ENCODE measurements around the gene PCGF1. TPM values are rescaled to one million over a fixed set of nuclear protein-coding genes. Genes with fewer than 3 reads are reported as not detected.
"Not testable (repeated sequence)": the region's sequence is repeated elsewhere in the genome, so short reads cannot be mapped to it uniquely, and the experiment has no call there.

PCGF1 gene
- total and polyA plus RNA-seq, 2 of the 13 experiments (the other 11 are each of a cell fraction or from before 2014, with no cell fraction given): 20.4 to 22.6 TPM

DNA sequence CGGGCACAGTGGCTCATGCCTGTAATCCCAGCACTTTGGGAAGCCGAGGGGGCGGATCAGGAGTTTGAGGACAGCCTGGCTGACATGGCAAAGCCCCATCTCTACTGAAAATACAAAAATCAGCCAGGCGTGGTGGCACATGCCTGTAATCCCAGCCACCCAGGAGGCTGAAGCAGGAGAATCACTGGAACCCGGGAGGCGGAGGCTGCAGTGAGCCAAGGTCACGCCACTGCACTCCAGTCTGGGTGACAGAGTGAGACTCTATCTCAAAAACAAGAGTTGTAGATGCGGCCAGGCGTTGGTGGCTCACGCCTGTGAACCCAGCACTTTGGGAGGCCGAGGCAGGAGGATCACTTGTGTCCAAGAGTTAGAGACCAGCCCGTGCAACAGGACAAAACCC lies 36.8 kb downstream of the PCGF1 start:
- Histone ChIP-seq H3K4me1 (ENCODE audit: insufficient read depth, low read length) (peaks cover 53% of the 10 kb centered on the region), H3K9ac (ENCODE audit: insufficient read depth, low read depth, low read length) (0 out of 2 replicates have a peak overlapping the region, but pooled peaks have one; percentile 18), H3K4me3 (replicated peaks in 1 of 3; ENCODE audit: insufficient read depth in 1 of 3, low read depth in 2 of 3, low read length in 3 of 3) (peak overlapping the region in 1 of 3 experiments; percentile 91; a peak in 1 of 6 replicates), H3K36me3 (replicated peaks in 1 of 2; ENCODE audit: control insufficient read depth in 1 of 2, insufficient read depth in 2 of 2, low read length in 2 of 2) (peaks cover 7 to 15% of the 10 kb centered on the region in 2 experiments)
- DNase-seq (ENCODE audit: low spot score); H3K79me2 ChIP-seq (ENCODE audit: insufficient read depth, low read length); intact Hi-C loops (cut with micrococcal nuclease; ENCODE audit: unreplicated experiment); H2AFZ ChIP-seq (ENCODE audit: low read length); H3K4me2 ChIP-seq (ENCODE audit: low read depth, low read length); FAIRE-seq; H3K27me3 ChIP-seq (ENCODE audit: control insufficient read depth in 1 of 2, insufficient read depth in 2 of 2, low read length in 2 of 2); CTCF ChIA-PET (ENCODE audit: low intra/inter-chr PET ratio, low total read pairs); ATAC-seq; in situ Hi-C loops (cut with HindIII; ENCODE audit: extremely low pct_ligation_motif_present, low pct_unique_long_range_greater_than_20kb); H4K20me1 ChIP-seq (ENCODE audit: insufficient read depth, low read length); H3K27ac ChIP-seq (ENCODE audit: extremely low read length, insufficient read depth, low read length); H3K9me3 ChIP-seq (ENCODE audit: low read length); BruUV-seq (replicated peaks): not testable (repeated sequence)
- 0 out of 2 replicates have a peak, but pooled peaks have one; percentile 14 for TF ChIP-seq ZNF850 (CRISPR knock-in tag; conservative IDR thresholded peaks at IDR 0.05)
- peak; percentile 52 for TF ChIP-seq AGO2 (optimal IDR thresholded peaks at IDR 0.05; ENCODE audit: low read depth, low read length)
- 0 out of 2 replicates have a peak, but pooled peaks have one; percentile 20 for TF ChIP-seq NFKB2 (CRISPR knock-in tag; IDR thresholded peaks at IDR 0.05; ENCODE audit: borderline replicate concordance)
- TF ChIP-seq, protein P1, sequence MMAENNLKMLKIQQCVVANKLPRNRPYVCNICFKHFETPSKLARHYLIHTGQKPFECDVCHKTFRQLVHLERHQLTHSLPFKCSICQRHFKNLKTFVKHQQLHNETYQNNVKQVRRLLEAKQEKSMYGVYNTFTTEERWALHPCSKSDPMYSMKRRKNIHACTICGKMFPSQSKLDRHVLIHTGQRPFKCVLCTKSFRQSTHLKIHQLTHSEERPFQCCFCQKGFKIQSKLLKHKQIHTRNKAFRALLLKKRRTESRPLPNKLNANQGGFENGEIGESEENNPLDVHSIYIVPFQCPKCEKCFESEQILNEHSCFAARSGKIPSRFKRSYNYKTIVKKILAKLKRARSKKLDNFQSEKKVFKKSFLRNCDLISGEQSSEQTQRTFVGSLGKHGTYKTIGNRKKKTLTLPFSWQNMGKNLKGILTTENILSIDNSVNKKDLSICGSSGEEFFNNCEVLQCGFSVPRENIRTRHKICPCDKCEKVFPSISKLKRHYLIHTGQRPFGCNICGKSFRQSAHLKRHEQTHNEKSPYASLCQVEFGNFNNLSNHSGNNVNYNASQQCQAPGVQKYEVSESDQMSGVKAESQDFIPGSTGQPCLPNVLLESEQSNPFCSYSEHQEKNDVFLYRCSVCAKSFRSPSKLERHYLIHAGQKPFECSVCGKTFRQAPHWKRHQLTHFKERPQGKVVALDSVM (CRISPR knock-in tag; IDR thresholded peaks at IDR 0.05): peak; percentile 97
- TF ChIP-seq, protein P2, sequence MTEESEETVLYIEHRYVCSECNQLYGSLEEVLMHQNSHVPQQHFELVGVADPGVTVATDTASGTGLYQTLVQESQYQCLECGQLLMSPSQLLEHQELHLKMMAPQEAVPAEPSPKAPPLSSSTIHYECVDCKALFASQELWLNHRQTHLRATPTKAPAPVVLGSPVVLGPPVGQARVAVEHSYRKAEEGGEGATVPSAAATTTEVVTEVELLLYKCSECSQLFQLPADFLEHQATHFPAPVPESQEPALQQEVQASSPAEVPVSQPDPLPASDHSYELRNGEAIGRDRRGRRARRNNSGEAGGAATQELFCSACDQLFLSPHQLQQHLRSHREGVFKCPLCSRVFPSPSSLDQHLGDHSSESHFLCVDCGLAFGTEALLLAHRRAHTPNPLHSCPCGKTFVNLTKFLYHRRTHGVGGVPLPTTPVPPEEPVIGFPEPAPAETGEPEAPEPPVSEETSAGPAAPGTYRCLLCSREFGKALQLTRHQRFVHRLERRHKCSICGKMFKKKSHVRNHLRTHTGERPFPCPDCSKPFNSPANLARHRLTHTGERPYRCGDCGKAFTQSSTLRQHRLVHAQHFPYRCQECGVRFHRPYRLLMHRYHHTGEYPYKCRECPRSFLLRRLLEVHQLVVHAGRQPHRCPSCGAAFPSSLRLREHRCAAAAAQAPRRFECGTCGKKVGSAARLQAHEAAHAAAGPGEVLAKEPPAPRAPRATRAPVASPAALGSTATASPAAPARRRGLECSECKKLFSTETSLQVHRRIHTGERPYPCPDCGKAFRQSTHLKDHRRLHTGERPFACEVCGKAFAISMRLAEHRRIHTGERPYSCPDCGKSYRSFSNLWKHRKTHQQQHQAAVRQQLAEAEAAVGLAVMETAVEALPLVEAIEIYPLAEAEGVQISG (CRISPR knock-in tag; IDR thresholded peaks at IDR 0.05): peak; percentile 37; the same call in 1 of the 2 replicates
- TF ChIP-seq ZBTB3 (CRISPR knock-in tag; IDR thresholded peaks at IDR 0.05; ENCODE audit: borderline replicate concordance, low read depth): peak; percentile 64; the same call in 1 of the 2 replicates
- TF ChIP-seq, protein P3, sequence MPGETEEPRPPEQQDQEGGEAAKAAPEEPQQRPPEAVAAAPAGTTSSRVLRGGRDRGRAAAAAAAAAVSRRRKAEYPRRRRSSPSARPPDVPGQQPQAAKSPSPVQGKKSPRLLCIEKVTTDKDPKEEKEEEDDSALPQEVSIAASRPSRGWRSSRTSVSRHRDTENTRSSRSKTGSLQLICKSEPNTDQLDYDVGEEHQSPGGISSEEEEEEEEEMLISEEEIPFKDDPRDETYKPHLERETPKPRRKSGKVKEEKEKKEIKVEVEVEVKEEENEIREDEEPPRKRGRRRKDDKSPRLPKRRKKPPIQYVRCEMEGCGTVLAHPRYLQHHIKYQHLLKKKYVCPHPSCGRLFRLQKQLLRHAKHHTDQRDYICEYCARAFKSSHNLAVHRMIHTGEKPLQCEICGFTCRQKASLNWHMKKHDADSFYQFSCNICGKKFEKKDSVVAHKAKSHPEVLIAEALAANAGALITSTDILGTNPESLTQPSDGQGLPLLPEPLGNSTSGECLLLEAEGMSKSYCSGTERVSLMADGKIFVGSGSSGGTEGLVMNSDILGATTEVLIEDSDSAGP (CRISPR knock-in tag; IDR thresholded peaks at IDR 0.05; ENCODE audit: borderline replicate concordance): 0 out of 2 replicates have a peak, but pooled peaks have one; percentile 22
- TF ChIP-seq, protein P4, sequence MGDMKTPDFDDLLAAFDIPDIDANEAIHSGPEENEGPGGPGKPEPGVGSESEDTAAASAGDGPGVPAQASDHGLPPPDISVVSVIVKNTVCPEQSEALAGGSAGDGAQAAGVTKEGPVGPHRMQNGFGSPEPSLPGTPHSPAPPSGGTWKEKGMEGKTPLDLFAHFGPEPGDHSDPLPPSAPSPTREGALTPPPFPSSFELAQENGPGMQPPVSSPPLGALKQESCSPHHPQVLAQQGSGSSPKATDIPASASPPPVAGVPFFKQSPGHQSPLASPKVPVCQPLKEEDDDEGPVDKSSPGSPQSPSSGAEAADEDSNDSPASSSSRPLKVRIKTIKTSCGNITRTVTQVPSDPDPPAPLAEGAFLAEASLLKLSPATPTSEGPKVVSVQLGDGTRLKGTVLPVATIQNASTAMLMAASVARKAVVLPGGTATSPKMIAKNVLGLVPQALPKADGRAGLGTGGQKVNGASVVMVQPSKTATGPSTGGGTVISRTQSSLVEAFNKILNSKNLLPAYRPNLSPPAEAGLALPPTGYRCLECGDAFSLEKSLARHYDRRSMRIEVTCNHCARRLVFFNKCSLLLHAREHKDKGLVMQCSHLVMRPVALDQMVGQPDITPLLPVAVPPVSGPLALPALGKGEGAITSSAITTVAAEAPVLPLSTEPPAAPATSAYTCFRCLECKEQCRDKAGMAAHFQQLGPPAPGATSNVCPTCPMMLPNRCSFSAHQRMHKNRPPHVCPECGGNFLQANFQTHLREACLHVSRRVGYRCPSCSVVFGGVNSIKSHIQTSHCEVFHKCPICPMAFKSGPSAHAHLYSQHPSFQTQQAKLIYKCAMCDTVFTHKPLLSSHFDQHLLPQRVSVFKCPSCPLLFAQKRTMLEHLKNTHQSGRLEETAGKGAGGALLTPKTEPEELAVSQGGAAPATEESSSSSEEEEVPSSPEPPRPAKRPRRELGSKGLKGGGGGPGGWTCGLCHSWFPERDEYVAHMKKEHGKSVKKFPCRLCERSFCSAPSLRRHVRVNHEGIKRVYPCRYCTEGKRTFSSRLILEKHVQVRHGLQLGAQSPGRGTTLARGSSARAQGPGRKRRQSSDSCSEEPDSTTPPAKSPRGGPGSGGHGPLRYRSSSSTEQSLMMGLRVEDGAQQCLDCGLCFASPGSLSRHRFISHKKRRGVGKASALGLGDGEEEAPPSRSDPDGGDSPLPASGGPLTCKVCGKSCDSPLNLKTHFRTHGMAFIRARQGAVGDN (CRISPR knock-in tag; IDR thresholded peaks at IDR 0.05): peak; percentile 36; the same call in 1 of the 2 replicates
- WGBS (ENCODE audit: low lambda C conversion rate): 94% methylated on average over 12 of the region's 12 CpGs
- POLR2A ChIA-PET: interaction anchor here (0.7 to 20.6 kb wide), 13 partner anchors 9 to 292 kb away, joined by 3 to 795 read pairs (median 11); partner anchors contain the start of genes AUP1, CCDC142, DQX1 and HTRA2
